H54 (cell line): Measurements from ENCODE around the gene ABCF2.

Experiments
- DNase-seq: peaks from one replicate; pipeline ENCODE4 v3.0.0; 2011; ENCODE audit warnings: low spot score, mixed read lengths; ENCODE audit not compliant: insufficient read length
- FAIRE-seq: peaks from 3 replicates; lab custom pipeline; 2011; peaks lifted over from hg19 to GRCh38; lab: Jason Lieb, UNC
- POLR2A ChIP-seq: IDR thresholded peaks from 2 replicates; pipeline ENCODE4 v1.6.1; 2011; ENCODE audit warnings: low read depth, mild to moderate bottlenecking, low read length

The ABCF2 gene

DNA sequence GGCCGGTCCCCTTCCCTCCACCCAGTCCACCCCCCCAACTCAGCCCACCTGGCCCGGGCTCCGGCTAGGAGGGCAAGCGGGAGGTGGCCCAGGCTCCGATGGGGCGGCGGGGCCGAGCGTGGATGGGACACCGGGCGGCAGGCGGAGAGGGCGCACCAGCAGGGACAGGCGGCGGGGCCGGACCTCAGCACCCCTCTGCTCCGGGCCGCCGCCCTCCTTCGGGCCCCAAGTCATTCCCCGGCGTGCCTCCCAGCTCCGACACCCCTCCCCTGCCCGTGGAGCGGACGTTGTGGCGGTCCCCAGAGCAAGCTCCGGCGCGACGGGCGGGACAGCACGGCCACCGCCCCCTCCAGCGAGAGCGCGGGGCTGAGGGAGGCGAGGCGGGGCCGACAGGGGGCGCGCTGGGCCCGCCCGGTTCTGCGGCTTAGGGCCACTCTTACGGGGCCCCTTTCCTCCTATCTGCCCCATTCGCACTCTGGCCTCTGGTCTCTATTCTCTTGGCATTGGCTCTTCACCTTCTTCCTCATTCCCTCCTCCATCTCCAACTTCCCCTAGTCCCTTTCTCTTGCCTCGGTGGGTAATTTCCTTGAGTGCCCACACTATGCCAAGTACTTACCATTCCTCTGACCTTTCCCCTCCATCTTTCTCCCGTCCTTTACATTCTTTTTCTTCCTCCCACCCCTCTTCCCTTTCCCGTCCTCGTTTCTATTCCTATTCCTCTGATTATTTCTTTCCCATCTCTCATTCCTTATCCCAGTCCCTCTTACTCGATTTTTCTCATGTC is 58.8 kb downstream of the ABCF2 start:
- no peak for DNase-seq
- TF ChIP-seq POLR2A = no peak
- FAIRE-seq = no peak

DNA sequence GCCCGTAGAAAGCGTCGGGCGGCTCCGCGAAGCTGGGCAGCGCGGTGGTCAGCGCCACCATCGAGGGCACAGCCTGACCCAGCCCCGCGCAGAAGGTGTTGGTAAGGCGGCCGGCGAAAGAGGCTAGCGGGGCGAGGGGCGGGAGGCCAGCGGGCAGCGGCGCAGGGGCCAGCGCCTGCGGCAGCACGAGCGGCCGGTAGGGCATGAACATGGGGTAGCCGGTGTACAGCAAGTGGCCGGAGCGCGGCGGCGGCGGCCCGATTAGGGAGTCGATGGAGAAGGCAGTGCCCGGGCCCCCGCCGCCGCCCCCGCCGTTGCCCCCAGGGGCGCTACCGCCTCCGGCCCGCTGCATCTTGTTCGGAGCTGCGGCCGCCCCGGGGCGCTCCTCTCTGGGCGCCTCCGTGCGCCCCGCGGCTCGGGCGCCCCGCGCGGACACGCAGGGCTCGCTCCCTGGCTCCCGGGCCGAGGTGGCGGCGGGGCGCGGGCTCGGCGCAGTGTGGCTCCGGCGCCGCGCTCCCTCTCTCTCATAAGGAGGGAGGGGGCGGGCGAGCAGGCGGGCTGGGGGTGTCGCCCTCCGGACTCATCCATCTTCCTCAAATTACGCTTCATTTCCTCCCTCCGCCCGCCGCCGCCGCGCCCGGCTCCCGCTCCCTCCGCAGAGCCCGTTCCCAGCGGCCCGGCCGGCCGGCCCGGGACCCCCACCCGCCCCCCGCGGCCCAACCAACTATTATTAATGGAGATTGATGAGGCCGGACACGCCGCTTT is 59.6 kb downstream of the ABCF2 start, which contains the start of gene GBX1:
Gene GBX1, minus strand, starts transcription at position 498 of the 765 bp plus-strand sequence. Its CDS starts 146 bp downstream, at position 352.
- no peak for DNase-seq
- no peak for FAIRE-seq
- no peak for TF ChIP-seq POLR2A

DNA sequence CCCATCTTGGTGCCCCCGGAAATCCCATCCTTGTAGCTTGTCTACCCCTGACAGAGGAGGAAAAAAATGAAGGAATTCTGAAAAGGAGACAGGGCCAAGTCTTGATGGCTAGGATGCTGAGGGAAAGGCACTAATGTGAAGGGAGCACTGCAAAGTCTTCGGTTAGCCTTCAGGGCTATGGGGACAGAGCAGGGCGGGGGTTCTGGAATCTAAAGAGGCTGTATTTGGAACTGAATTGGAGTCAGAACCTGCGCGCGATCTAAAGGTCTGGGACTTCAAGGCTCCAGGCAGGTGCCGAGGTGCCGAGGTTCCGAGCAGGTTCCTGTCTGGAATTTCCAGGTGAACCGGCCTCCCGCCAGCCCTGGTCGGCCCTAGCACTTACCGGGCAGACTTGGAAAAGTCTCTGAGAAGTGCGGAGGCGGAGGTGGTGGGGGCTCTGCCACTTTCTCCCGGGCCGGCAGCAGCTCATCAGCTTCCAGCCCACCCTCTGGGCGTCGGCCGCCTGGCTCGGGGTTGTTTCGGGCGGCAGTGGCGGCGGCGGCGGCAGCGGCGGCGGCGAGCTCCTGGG is 60.3 kb downstream of the ABCF2 start:
- no peak for DNase-seq
- TF ChIP-seq POLR2A = no peak
- FAIRE-seq = no peak
